Central memory CD8-positive, alpha-beta T cell (primary cell): ENCODE results near the gene CAMK1D.
"Not testable (repeated sequence)": the region's sequence is repeated elsewhere in the genome, so short reads cannot be mapped to it uniquely, and the experiment has no call there.

Experiments
- ATAC-seq: fragments of 150-1000 bp; cut with Tn5 transposase; replicated peaks from 2 replicates; pipeline ENCODE4 v1.10.0; 2022; ENCODE audit warnings: mild to moderate bottlenecking, moderate FRiP score, moderate number of reproducible peaks; ENCODE audit not compliant: poor library complexity, severe bottlenecking; ENCODE audit errors: extremely low read depth
- DNase-seq, 2 donors: peaks; one replicate each; pipeline ENCODE4 v3.0.0; 2021; ENCODE audit warnings: low spot score in 2 of 2
- H3K27ac Mint-ChIP-seq: one replicate; pipeline ENCODE4 v1.8.0; 2022; ENCODE audit warnings: low read depth, mild to moderate bottlenecking, moderate library complexity, mixed read lengths
- H3K27me3 Mint-ChIP-seq: one replicate; pipeline ENCODE4 v1.8.0; 2022; ENCODE audit warnings: mixed read lengths
- H3K36me3 Mint-ChIP-seq: one replicate; pipeline ENCODE4 v1.8.0; 2022; ENCODE audit warnings: mild to moderate bottlenecking, moderate library complexity, mixed read lengths; ENCODE audit not compliant: insufficient read depth
- H3K4me1 Mint-ChIP-seq: one replicate; pipeline ENCODE4 v1.8.0; 2022; ENCODE audit warnings: mixed read lengths
- H3K4me3 Mint-ChIP-seq: one replicate; pipeline ENCODE4 v1.8.0; 2022; ENCODE audit warnings: mild to moderate bottlenecking, moderate library complexity, mixed read lengths
- H3K9me3 Mint-ChIP-seq: one replicate; pipeline ENCODE4 v1.8.0; 2022; ENCODE audit warnings: mixed read lengths

The CAMK1D gene

GRCh38 chr10:12710594-12711349 lies 361.4 kb downstream of the CAMK1D start:
- Mint-ChIP-seq H3K27me3 (no peaks in the 10 kb centered on the region), H3K9me3 (no peaks in the 10 kb centered on the region), H3K4me1 (peaks cover 12% of the 10 kb centered on the region), H3K27ac (peak overlapping the region; percentile 2), H3K4me3 (no peak overlapping the region), H3K36me3 (peaks cover 3% of the 10 kb centered on the region)
- DNase-seq, result peak; percentile 56 to 57
- peak; percentile 58 for ATAC-seq

- Mint-ChIP-seq H3K4me1 (peaks cover 12% of the 10 kb centered on the region), H3K36me3 (peaks cover 3% of the 10 kb centered on the region), H3K4me3 (no peak overlapping the region), H3K27ac (peak overlapping the region; percentile 2), H3K27me3 (no peaks in the 10 kb centered on the region), H3K9me3 (no peaks in the 10 kb centered on the region)
- DNase-seq (no peak), ATAC-seq (no peak)
Observed at GRCh38 chr10:12711350-12711708, 362.0 kb downstream of the CAMK1D start.

- H3K27ac Mint-ChIP-seq, result no peak overlapping the region
Observed at GRCh38 chr10:12712293-12712983, 363.1 kb downstream of the CAMK1D start.

GRCh38 chr10:12712984-12713316 lies 363.6 kb downstream of the CAMK1D start:
- DNase-seq, H3K27me3 Mint-ChIP-seq, H3K4me3 Mint-ChIP-seq, H3K9me3 Mint-ChIP-seq, H3K27ac Mint-ChIP-seq, H3K36me3 Mint-ChIP-seq, H3K4me1 Mint-ChIP-seq, ATAC-seq: not testable (repeated sequence)

More at GRCh38 chr10:12712293-12712983, 363.1 kb downstream of the CAMK1D start:
- Mint-ChIP-seq H3K36me3 (peaks cover 1% of the 10 kb centered on the region), H3K4me3 (no peak overlapping the region), H3K4me1 (peaks cover 8% of the 10 kb centered on the region), H3K9me3 (no peaks in the 10 kb centered on the region), H3K27me3 (no peaks in the 10 kb centered on the region)
- no peak for ATAC-seq
- DNase-seq, result no peak

- no peaks in the 10 kb centered on the region for H3K36me3 Mint-ChIP-seq
- no peaks in the 10 kb centered on the region for H3K27me3 Mint-ChIP-seq
- H3K27ac Mint-ChIP-seq, result no peak overlapping the region
- ATAC-seq (no peak), DNase-seq (no peak)
- peaks cover 4% of the 10 kb centered on the region for H3K4me1 Mint-ChIP-seq
- no peaks in the 10 kb centered on the region for H3K9me3 Mint-ChIP-seq
- H3K4me3 Mint-ChIP-seq, result no peak overlapping the region
Observed at GRCh38 chr10:12716042-12716441, 366.7 kb downstream of the CAMK1D start.

GRCh38 chr10:12717981-12718707 lies 368.8 kb downstream of the CAMK1D start:
- Mint-ChIP-seq H3K9me3 (no peaks in the 10 kb centered on the region), H3K27ac (no peak overlapping the region), H3K4me3 (no peak overlapping the region), H3K27me3 (no peaks in the 10 kb centered on the region), H3K4me1 (no peaks in the 10 kb centered on the region), H3K36me3 (no peaks in the 10 kb centered on the region)
- DNase-seq, result no peak
- ATAC-seq, result no peak

GRCh38 chr10:12719365-12719764 lies 370.0 kb downstream of the CAMK1D start:
- no peak overlapping the region for H3K4me3 Mint-ChIP-seq
- no peaks in the 10 kb centered on the region for H3K27me3 Mint-ChIP-seq
- H3K27ac Mint-ChIP-seq, result no peak overlapping the region
- ATAC-seq, result no peak
- no peaks in the 10 kb centered on the region for H3K36me3 Mint-ChIP-seq
- H3K9me3 Mint-ChIP-seq, result no peaks in the 10 kb centered on the region
- DNase-seq, result no peak
- peaks cover 3% of the 10 kb centered on the region for H3K4me1 Mint-ChIP-seq

- no peaks in the 10 kb centered on the region for H3K9me3 Mint-ChIP-seq
- no peak overlapping the region for H3K27ac Mint-ChIP-seq
- ATAC-seq (no peak), DNase-seq (no peak)
- no peaks in the 10 kb centered on the region for H3K36me3 Mint-ChIP-seq
- H3K4me3 Mint-ChIP-seq, result no peak overlapping the region
- no peaks in the 10 kb centered on the region for H3K27me3 Mint-ChIP-seq
- H3K4me1 Mint-ChIP-seq, result peaks cover 9% of the 10 kb centered on the region
Observed at GRCh38 chr10:12720217-12720981, 371.1 kb downstream of the CAMK1D start.

GRCh38 chr10:12721334-12721733 lies 372.0 kb downstream of the CAMK1D start:
- Mint-ChIP-seq H3K27ac (no peak overlapping the region), H3K9me3 (no peaks in the 10 kb centered on the region), H3K4me1 (peaks cover 9% of the 10 kb centered on the region), H3K27me3 (no peaks in the 10 kb centered on the region), H3K4me3 (no peak overlapping the region), H3K36me3 (peaks cover 1% of the 10 kb centered on the region)
- no peak for DNase-seq
- no peak for ATAC-seq

GRCh38 chr10:12723220-12723619 lies 373.9 kb downstream of the CAMK1D start:
- Mint-ChIP-seq H3K36me3 (peaks cover 1% of the 10 kb centered on the region), H3K9me3 (no peaks in the 10 kb centered on the region), H3K4me1 (peaks cover 9% of the 10 kb centered on the region), H3K4me3 (no peak overlapping the region), H3K27ac (no peak overlapping the region), H3K27me3 (no peaks in the 10 kb centered on the region)
- ATAC-seq, result no peak
- no peak for DNase-seq

- Mint-ChIP-seq H3K27me3 (no peaks in the 10 kb centered on the region), H3K9me3 (no peaks in the 10 kb centered on the region), H3K27ac (no peak overlapping the region), H3K4me3 (no peak overlapping the region), H3K4me1 (peaks cover 9% of the 10 kb centered on the region), H3K36me3 (peaks cover 1% of the 10 kb centered on the region)
- DNase-seq, result no peak
- no peak for ATAC-seq
Observed at GRCh38 chr10:12724807-12725579, 375.6 kb downstream of the CAMK1D start.

GRCh38 chr10:12725580-12725888 lies 376.2 kb downstream of the CAMK1D start:
- DNase-seq, H3K9me3 Mint-ChIP-seq, ATAC-seq, H3K27ac Mint-ChIP-seq, H3K4me3 Mint-ChIP-seq, H3K4me1 Mint-ChIP-seq, H3K36me3 Mint-ChIP-seq, H3K27me3 Mint-ChIP-seq: not testable (repeated sequence)
